Measurements from ENCODE around the gene TLE2. TPM values are rescaled to one million over a fixed set of nuclear protein-coding genes. Genes with fewer than 3 reads are reported as not detected.
A peak's percentile ranks its signal among the peaks of the same experiment; 100 is the strongest.

TLE2 gene
- total RNA-seq, 1 experiment from 2014 or later: 35.6 TPM

DNA sequence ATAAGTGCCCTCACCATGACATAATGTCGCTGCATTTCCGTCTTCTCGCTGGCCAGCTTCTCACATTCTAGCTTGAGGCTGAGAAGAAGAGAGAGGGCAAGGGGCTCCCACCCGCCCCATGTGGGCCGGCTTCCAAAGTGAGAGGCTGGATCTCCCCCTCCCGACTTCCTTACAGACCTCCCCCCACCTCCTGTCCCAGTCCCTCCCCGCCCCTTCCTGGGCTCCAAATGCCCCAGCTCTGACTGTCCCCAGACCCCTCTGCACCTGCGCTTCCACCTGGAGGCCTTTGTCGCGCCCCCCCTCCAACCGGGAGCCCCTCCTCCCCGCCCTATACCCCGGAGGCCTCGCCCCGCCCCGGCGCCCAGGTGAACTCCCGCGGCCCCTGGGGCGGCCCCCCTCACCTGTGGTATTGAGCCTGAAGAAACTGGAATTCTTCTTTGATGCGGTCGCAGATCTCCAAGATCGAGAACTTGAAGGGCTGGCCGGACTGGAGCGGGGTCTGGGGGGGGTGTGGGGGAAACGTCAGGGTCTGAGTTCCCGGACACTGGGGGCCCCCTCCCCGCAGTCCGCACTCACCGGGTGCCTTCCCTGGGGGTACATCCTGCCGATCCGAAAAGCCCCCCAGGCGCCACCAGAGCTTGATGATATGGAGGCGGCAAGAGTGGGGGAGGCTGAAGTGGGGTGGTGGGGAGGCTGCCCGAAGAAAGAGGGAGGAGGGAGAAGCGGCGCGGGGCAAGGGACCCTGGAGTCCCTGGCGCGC, 595 bp downstream of the TLE2 start:
- POLR2A ChIA-PET: no interaction called here
- Histone ChIP-seq H4K20me1 (ENCODE audit: insufficient read depth) (no peaks in the 10 kb centered on the region), H3K4me1 (ENCODE audit: control insufficient read depth in 1 of 2, insufficient read depth in 2 of 2, low read length in 2 of 2) (peaks cover 0 to 19% of the 10 kb centered on the region in 2 experiments; a peak in 2 of 4 replicates), H3K4me3 (replicated peaks in 1 of 2; ENCODE audit: low read depth in 1 of 2, low read length in 2 of 2) (peak overlapping the region; percentile 64 to 71), H2AFZ (ENCODE audit: low read depth, low read length, poor library complexity, severe bottlenecking) (no peak overlapping the region), H3K9me3 (ENCODE audit: control insufficient read depth in 1 of 2, insufficient read depth in 1 of 2, low read depth in 1 of 2, low read length in 2 of 2) (no peaks in the 10 kb centered on the region), H3K27me3 (ENCODE audit: insufficient read depth, low read length) (no peaks in the 10 kb centered on the region; the same call in 1 of the 2 replicates), H3K36me3 (ENCODE audit: control insufficient read depth in 1 of 2, insufficient read depth in 2 of 2, low read length in 2 of 2) (no peaks in the 10 kb centered on the region), H3K4me2 (ENCODE audit: low read length) (peak overlapping the region; percentile 79), H3K79me2 (ENCODE audit: insufficient read depth, low read length) (no peaks in the 10 kb centered on the region), H3K9ac (ENCODE audit: low read length) (peak overlapping the region; percentile 65), H3K27ac (ENCODE audit: low read depth, low read length) (peak overlapping the region; percentile 51; the same call in 1 of the 2 replicates), H3K9me2 (ENCODE audit: insufficient read depth) (no peaks in the 10 kb centered on the region)
- RAD21 ChIA-PET (ENCODE audit: low non-redundant PET in 1 of 2, low total read pairs in 2 of 2, uncharacterized antibody in 2 of 2, unreplicated experiment in 2 of 2): no interaction called here
- CTCF ChIA-PET: interaction anchor here (1.5 kb wide), 1 partner anchor 8 kb away, joined by 4 read pairs; no protein-coding TSS in a partner anchor
- BruUV-seq (replicated peaks): no TSS peak
- DNase-seq (ENCODE audit: low read depth, low spot score) (no peak), ATAC-seq (peak; percentile 38)
- intact Hi-C loops (cut with micrococcal nuclease): no loop called here
- no peak for TF ChIP-seq POLR2A (IDR thresholded peaks at IDR 0.05; ENCODE audit: borderline replicate concordance, extremely low read depth, insufficient read depth, insufficient read length)
- TF ChIP-seq YY1 (IDR thresholded peaks at IDR 0.05; ENCODE audit: extremely low read depth, insufficient replicate concordance, low read depth, low read length): no peak
- TF ChIP-seq ELF1 (IDR thresholded peaks at IDR 0.05; ENCODE audit: borderline replicate concordance, low read depth): no peak
- TF ChIP-seq RAD21 (IDR thresholded peaks at IDR 0.05; ENCODE audit: low read depth): no peak
- no peak for TF ChIP-seq SRF (IDR thresholded peaks at IDR 0.05; ENCODE audit: low read depth)
- TF ChIP-seq POLR2AphosphoS5 (IDR thresholded peaks at IDR 0.05; ENCODE audit: low read depth, low read length): no peak
- no peak for TF ChIP-seq EZH2 (IDR thresholded peaks at IDR 0.05)
- TF ChIP-seq, protein P1, sequence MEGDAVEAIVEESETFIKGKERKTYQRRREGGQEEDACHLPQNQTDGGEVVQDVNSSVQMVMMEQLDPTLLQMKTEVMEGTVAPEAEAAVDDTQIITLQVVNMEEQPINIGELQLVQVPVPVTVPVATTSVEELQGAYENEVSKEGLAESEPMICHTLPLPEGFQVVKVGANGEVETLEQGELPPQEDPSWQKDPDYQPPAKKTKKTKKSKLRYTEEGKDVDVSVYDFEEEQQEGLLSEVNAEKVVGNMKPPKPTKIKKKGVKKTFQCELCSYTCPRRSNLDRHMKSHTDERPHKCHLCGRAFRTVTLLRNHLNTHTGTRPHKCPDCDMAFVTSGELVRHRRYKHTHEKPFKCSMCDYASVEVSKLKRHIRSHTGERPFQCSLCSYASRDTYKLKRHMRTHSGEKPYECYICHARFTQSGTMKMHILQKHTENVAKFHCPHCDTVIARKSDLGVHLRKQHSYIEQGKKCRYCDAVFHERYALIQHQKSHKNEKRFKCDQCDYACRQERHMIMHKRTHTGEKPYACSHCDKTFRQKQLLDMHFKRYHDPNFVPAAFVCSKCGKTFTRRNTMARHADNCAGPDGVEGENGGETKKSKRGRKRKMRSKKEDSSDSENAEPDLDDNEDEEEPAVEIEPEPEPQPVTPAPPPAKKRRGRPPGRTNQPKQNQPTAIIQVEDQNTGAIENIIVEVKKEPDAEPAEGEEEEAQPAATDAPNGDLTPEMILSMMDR (IDR thresholded peaks at IDR 0.05 in 2 of 3, conservative IDR thresholded peaks at IDR 0.05 in 1 of 3; ENCODE audit: borderline replicate concordance in 1 of 3, insufficient read depth in 1 of 3, low read depth in 2 of 3, low read length in 2 of 3): no peak
- TF ChIP-seq SP1 (IDR thresholded peaks at IDR 0.05; ENCODE audit: low read depth): no peak
- TF ChIP-seq EGR1 (IDR thresholded peaks at IDR 0.05; ENCODE audit: low read depth): no peak
- TF ChIP-seq TCF7L2 (IDR thresholded peaks at IDR 0.05; ENCODE audit: borderline replicate concordance, extremely low read depth, insufficient read depth, insufficient read length): no peak

All from HCT116 (cell line).